ENCODE data around the gene CDKAL1. TPM values are rescaled to one million over a fixed set of nuclear protein-coding genes. Genes with fewer than 3 reads are reported as not detected.

The CDKAL1 gene
- total RNA-seq, 1 experiment from 2014 or later = 13.8 TPM

DNA sequence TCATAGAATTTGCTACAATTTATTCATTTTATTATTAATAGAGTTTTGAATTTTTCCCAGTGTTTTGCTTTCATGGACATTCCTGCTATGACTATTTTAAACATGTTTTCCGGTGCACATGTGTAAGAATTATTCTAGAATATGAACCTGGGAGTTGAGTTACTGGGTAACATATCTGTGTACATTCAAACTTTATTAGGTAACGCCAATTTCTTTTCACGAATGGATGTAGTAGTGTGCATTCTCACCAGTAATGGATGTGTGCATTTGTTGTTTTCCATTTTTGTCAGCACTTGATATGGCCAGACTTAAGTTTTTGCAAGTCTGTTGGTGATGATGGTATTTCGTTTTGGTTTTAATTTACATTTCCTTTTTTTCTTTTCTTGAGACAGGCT, 118.8 kb downstream of the CDKAL1 start:
- TF ChIP-seq EZH2 (IDR thresholded peaks at IDR 0.05; ENCODE audit: low read length, unreplicated experiment) = no peak
- TF ChIP-seq EZH2phosphoT487 (IDR thresholded peaks at IDR 0.05; ENCODE audit: borderline replicate concordance, low read length) = no peak
- TF ChIP-seq, protein P1, sequence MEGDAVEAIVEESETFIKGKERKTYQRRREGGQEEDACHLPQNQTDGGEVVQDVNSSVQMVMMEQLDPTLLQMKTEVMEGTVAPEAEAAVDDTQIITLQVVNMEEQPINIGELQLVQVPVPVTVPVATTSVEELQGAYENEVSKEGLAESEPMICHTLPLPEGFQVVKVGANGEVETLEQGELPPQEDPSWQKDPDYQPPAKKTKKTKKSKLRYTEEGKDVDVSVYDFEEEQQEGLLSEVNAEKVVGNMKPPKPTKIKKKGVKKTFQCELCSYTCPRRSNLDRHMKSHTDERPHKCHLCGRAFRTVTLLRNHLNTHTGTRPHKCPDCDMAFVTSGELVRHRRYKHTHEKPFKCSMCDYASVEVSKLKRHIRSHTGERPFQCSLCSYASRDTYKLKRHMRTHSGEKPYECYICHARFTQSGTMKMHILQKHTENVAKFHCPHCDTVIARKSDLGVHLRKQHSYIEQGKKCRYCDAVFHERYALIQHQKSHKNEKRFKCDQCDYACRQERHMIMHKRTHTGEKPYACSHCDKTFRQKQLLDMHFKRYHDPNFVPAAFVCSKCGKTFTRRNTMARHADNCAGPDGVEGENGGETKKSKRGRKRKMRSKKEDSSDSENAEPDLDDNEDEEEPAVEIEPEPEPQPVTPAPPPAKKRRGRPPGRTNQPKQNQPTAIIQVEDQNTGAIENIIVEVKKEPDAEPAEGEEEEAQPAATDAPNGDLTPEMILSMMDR (conservative IDR thresholded peaks at IDR 0.05; ENCODE audit: low read depth, low read length) = no peak
- intact Hi-C loops (cut with micrococcal nuclease) = loop anchor here (5.0 to 10.0 kb wide), 5 partner anchors 71 to 349 kb away; partner anchors contain the start of gene E2F3
- POLR2A ChIA-PET (ENCODE audit: unreplicated experiment) = no interaction called here

DNA sequence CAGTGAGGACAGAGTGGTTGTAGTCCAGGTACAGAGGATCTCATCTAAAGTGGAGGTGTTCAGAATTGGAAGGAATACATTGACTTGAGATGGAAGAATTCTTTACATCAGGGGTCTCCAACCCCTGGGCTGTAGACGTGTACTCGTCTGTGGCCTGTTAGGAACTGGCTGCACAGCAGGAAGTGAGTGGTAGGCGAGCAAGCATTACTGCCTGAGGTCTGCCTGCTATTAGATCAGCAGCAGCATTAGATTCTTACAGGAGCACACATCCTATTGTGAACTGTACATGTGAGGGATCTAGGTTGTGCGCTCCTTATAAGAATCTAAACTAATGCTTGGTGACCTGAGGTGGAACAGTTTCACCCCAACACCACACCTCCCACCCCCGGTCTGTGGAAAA, 121.1 kb downstream of the CDKAL1 start:
- Histone ChIP-seq H3K4me3 (ENCODE audit: low read length) (no peak overlapping the region), H3F3A (ENCODE audit: low read length, unreplicated experiment) (peaks cover 5% of the 10 kb centered on the region), H3K4me2 (ENCODE audit: low read length) (peak overlapping the region; percentile 32; the same call in 1 of the 2 replicates), H3K27ac (ENCODE audit: low read length) (no peak overlapping the region), H3K27me3 (ENCODE audit: low read length) (no peaks in the 10 kb centered on the region), H3K9me3 (ENCODE audit: low read length) (no peaks in the 10 kb centered on the region), H2AFZ (ENCODE audit: low read length) (no peak overlapping the region), H3K79me2 (ENCODE audit: low read length) (peaks cover 42% of the 10 kb centered on the region), H4K20me1 (ENCODE audit: low read length) (no peaks in the 10 kb centered on the region), H3K36me3 (ENCODE audit: low read depth, low read length) (no peaks in the 10 kb centered on the region), H3K9ac (ENCODE audit: low read length) (no peak overlapping the region), H3K4me1 (ENCODE audit: insufficient read depth, low read length) (peaks cover 36% of the 10 kb centered on the region), H3K9me2 (replicated peaks; ENCODE audit: low read length) (no peaks in the 10 kb centered on the region)
- ATAC-seq (peak; percentile 20; the same call in 1 of the 2 replicates), DNase-seq (peak; percentile 50)
- ChIA-PET POLR2A (ENCODE audit: unreplicated experiment) (no interaction called here), CTCF (no interaction called here)
- TF ChIP-seq, protein P1 (conservative IDR thresholded peaks at IDR 0.05; ENCODE audit: low read depth, low read length) = no peak
- TF ChIP-seq EZH2 (IDR thresholded peaks at IDR 0.05; ENCODE audit: low read length, unreplicated experiment) (no peak), EZH2phosphoT487 (IDR thresholded peaks at IDR 0.05; ENCODE audit: borderline replicate concordance, low read length) (no peak)
- intact Hi-C loops (cut with micrococcal nuclease) = loop anchor here (10.0 kb wide), 2 partner anchors 209 to 251 kb away; partner anchors contain the start of gene E2F3
- no TSS peak for BruUV-seq (replicated peaks)

More for the DNA sequence above, 118.8 kb downstream of the CDKAL1 start:
- Histone ChIP-seq H3K27ac (ENCODE audit: low read length) (peak overlapping the region; percentile 91), H3K4me1 (ENCODE audit: insufficient read depth, low read length) (peaks cover 31% of the 10 kb centered on the region), H3K4me3 (ENCODE audit: low read length) (peak overlapping the region; percentile 59), H3K36me3 (ENCODE audit: low read depth, low read length) (no peaks in the 10 kb centered on the region), H2AFZ (ENCODE audit: low read length) (peak overlapping the region; percentile 7; the same call in 1 of the 2 replicates), H3K27me3 (ENCODE audit: low read length) (no peaks in the 10 kb centered on the region), H3K9me2 (replicated peaks; ENCODE audit: low read length) (no peaks in the 10 kb centered on the region), H3F3A (ENCODE audit: low read length, unreplicated experiment) (peaks cover 5% of the 10 kb centered on the region), H3K4me2 (ENCODE audit: low read length) (peak overlapping the region; percentile 81), H3K9me3 (ENCODE audit: low read length) (no peaks in the 10 kb centered on the region), H4K20me1 (ENCODE audit: low read length) (no peaks in the 10 kb centered on the region), H3K9ac (ENCODE audit: low read length) (peak overlapping the region; percentile 51), H3K79me2 (ENCODE audit: low read length) (peaks cover 36% of the 10 kb centered on the region)
- CTCF ChIA-PET = no interaction called here
- BruUV-seq (replicated peaks) = no TSS peak
- ATAC-seq (peak; percentile 69), DNase-seq (peak; percentile 54)

DNA sequence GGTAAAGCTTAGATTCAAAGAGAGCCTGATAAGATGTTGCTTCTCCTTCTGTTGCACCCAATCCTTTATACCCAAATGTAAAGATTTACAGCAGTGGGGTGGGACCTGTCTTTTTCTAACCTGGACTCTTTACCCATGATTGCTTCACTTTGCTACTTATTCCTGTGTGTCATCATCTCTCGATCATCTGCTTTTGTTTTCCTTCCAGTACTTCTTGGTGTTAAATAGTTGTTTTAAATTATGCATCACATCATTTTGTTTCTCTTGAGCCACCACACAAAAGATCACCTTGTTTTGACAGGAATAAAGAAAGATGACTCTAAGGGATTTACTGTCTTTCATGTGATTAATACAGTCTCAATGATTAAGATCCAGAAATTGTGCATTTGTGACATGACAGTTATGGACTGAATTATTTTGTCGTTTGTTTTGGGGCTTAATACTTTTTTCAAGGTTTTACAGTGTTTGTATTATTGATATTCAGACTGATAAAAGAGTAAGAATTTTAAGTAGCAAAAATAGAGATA, 123.1 kb downstream of the CDKAL1 start:
- Histone ChIP-seq H3K4me3 (ENCODE audit: low read length) (no peak overlapping the region), H3K4me2 (ENCODE audit: low read length) (no peak overlapping the region), H2AFZ (ENCODE audit: low read length) (no peak overlapping the region), H3K9me2 (replicated peaks; ENCODE audit: low read length) (no peaks in the 10 kb centered on the region), H3K9me3 (ENCODE audit: low read length) (no peaks in the 10 kb centered on the region), H3K36me3 (ENCODE audit: low read depth, low read length) (no peaks in the 10 kb centered on the region), H3K27me3 (ENCODE audit: low read length) (no peaks in the 10 kb centered on the region), H3F3A (ENCODE audit: low read length, unreplicated experiment) (peaks cover 5% of the 10 kb centered on the region), H4K20me1 (ENCODE audit: low read length) (no peaks in the 10 kb centered on the region), H3K9ac (ENCODE audit: low read length) (no peak overlapping the region), H3K79me2 (ENCODE audit: low read length) (peaks cover 44% of the 10 kb centered on the region), H3K27ac (ENCODE audit: low read length) (no peak overlapping the region), H3K4me1 (ENCODE audit: insufficient read depth, low read length) (peaks cover 48% of the 10 kb centered on the region)
- intact Hi-C loops (cut with micrococcal nuclease) = loop anchor here (10.0 kb wide), 2 partner anchors 207 to 253 kb away; partner anchors contain the start of gene E2F3
- ChIA-PET POLR2A (ENCODE audit: unreplicated experiment) (no interaction called here), CTCF (no interaction called here)
- ATAC-seq = no peak
- TF ChIP-seq, protein P1 (conservative IDR thresholded peaks at IDR 0.05; ENCODE audit: low read depth, low read length) = no peak
- TF ChIP-seq EZH2phosphoT487 (IDR thresholded peaks at IDR 0.05; ENCODE audit: borderline replicate concordance, low read length) (no peak), EZH2 (IDR thresholded peaks at IDR 0.05; ENCODE audit: low read length, unreplicated experiment) (no peak)
- BruUV-seq (replicated peaks) = no TSS peak
- DNase-seq = no peak
